HG03175 (cell line): Measurements from ENCODE around the gene TSC2.
A peak's percentile ranks its signal among the peaks of the same experiment; 100 is the strongest.
"Not testable (repeated sequence)": the region's sequence is repeated elsewhere in the genome, so short reads cannot be mapped to it uniquely, and the experiment has no call there.

Experiments used
- ATAC-seq: cut with Tn5 transposase; IDR thresholded peaks from one replicate; pipeline ENCODE4 v1.9.1; 2021; ENCODE audit warnings: mild to moderate bottlenecking, moderate library complexity; ENCODE audit not compliant: unreplicated experiment

TSC2 gene

DNA sequence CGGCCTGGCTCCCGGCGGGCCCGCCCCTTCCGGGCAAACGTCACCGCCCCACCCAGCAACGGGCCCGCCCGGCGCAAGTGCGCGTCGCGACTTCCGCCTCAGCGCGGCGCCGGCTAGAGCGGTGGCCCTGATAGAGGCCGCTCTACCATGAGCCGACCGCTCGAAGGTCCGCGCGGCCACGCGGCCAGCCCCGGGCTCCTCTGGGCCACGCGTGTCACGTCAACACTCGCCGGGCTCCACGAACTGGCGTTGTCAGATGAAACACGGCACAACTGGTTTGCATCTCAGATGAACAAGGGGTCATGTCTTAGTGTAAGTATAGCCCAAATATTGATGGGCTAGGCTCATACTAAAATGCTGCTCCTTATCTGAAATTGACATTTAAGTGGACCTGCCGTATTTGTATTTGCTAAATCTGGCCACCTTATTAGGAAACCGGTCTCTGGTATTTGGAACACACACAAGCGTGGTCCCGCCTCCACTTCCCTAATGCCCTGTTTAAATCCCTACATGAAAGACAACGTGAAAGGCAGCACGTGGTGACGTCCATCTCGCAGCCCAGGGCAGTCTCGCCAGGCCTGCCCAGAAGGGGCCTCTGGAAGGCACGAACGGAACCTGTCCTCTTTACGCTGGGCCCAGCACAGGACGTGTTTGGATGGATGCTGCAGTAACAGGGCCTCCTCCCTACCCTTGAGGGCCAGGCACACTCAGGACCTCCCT, 37.8 kb upstream of the TSC2 start, which contains the start of gene ZNF598:
TSS of gene ZNF598 (minus strand) at position 31 of the 720 bp plus-strand sequence.
- peak; percentile 85 for ATAC-seq

DNA sequence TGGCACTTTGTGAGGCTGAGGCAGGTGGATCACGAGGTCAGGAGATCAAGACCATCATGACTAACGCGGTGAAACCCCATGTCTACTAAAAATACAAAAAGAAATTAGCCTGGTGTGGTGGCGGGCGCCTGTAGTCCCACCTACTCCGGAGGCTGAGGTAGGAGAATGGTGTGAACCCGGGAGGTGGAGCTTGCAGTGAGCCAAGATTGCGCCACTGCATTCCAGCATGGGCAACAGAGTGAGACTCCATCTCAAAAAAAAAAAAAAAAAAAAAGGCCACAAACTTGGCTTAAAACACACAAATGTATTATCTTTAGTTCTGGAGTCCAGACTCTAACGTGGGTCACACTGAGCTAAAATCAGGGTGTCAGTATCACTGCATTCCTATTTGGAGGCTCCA, 36.1 kb upstream of the TSC2 start:
- not testable (repeated sequence) for ATAC-seq

DNA sequence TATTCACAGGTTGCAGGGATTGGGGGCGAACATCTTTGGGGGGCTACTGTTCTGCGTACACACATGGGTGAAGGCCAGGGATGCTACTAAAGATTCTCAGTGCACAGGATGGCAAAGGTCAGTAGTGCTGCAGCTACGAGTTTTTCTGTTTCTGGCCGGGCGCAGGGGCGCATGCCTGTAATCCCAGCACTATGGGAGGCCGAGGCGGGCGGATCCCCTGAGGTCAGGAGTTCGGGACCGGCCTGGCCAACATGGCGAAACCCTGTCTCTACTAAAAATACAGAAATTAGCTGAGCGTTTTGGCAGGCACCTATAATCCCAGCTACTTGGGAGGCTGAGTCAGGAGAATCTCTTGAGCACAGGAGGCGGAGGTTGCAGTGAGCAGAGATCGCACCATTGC, 34.3 kb upstream of the TSC2 start:
- ATAC-seq = no peak

DNA sequence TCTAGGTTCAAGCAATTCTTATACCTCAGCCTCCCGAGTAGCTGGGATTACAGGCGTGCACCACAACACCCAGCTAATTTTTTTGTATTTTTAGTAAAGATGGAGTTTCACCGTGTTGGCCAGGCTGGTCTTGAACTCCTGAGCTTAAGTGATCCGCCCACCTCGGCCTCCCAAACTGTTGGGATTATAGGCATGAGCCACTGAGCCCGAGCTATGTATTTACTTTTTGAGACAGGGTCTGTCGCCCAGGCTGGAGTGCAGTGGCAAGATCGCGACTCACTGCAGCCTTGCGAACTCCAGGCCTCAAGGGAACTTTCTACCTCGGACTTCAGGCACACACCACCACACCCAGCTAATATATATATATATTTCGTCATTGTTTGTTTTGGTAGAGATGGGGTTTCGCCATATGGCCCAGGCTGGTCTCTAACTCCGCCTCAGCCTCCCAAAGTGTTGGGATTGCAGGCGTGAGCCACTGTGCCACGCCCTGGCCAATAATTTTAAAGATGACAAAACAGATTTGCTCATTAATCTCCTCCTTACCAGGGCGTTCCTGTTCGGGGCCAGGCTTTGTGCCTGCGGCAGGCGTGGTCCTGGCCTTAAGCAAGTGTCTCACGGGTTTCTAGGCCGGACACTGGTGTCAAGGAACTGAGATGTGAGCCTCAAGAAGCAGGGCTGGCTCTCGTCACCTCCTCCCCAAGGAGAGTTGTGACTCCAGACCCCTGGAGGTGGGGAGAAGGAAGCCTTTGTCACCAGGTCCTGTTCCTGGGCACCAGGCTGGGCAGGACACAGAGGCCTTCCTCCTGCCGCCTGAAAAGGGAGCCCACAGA, 32.5 kb upstream of the TSC2 start:
- ATAC-seq = no peak

DNA sequence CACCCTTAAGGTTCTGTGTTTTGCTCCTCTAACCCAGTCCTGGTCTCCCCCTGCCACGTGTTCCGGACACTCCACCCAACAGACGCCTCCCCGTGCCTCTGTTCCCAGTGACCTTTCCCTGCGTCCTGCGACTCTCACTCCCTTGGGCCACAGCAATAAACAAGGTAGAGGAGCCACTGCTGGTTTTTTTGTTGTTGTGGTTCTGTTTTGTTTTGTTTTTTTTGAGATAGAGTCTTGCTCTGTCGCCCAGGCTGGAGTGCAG, 31.9 kb upstream of the TSC2 start:
- no peak for ATAC-seq

DNA sequence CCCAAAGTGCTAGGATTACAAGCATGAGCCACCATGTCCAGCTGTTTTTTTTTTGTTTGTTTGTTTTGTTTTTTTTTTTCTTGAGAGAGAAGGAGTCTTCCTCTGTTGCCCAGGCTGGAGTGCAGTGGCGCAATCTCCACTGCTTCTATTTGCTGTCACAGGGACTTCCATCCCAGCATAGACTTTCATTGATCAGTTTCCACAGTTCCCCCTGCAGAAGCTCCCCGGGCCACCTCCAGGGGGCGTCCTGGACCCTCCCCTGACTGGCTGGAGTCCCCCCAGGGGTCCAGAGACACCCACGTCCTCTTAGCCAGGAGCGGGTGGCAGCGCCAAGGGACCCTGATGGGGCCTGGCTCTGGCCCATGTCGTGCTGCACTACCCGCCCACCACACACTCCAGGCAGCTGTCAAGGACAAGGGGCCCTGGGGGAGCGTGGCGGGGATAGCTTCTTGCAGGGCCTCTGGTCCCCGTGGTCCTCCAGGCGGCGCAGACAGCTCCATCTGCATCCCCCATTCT, 31.3 kb upstream of the TSC2 start:
- no peak for ATAC-seq

DNA sequence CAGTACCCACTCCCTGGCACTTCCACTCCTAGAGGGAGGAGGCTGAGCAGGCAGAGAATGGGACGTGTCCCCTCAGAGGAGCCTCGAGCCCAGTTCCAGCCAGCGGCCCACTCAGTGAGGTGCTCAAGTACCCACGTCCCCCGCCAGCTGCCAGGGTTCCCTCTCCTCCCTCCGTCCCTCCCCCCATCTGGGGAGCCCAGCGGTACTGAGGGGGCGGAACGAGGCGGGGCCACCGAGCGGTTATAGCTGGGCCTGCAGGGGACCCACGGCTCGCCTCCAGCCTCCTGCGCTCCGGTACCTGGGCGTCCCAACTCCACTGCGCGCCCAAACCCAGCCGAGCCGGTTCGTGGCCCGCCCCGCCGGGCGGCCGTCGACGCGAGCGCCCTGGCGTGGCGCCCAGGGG, 28.3 kb upstream of the TSC2 start, which contains the start of gene NPW:
TSS of gene NPW (plus strand) at position 268 of the 403 bp plus-strand sequence.
- ATAC-seq = no peak

DNA sequence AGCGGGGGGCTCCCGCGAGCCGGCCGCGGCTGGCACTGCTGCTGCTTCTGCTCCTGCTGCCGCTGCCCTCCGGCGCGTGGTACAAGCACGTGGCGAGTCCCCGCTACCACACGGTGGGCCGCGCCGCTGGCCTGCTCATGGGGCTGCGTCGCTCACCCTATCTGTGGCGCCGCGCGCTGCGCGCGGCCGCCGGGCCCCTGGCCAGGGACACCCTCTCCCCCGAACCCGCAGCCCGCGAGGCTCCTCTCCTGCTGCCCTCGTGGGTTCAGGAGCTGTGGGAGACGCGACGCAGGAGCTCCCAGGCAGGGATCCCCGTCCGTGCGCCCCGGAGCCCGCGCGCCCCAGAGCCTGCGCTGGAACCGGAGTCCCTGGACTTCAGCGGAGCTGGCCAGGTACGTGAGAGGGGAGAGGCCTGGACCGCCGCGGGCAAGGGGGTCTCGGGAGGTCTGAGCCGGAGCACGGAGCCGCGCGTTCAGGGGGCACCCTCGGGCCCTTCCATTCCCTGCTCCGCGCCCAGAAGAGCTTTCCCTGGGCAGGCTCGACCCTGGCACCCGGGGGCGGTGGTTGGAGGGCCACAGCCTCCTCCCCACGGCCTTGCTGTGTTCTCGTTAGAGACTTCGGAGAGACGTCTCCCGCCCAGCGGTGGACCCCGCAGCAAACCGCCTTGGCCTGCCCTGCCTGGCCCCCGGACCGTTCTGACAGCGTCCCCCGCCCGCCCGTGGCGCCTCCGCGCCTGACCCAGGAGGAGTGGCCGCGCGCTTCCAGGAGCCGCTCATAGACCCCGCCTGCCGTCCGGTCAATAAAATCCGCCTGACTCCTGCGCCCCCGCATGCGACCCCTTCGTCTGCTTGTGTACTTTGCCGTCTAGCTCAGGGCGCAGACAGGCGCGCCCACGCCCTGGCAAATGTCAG, 27.6 kb upstream of the TSC2 start:
- no peak for ATAC-seq

DNA sequence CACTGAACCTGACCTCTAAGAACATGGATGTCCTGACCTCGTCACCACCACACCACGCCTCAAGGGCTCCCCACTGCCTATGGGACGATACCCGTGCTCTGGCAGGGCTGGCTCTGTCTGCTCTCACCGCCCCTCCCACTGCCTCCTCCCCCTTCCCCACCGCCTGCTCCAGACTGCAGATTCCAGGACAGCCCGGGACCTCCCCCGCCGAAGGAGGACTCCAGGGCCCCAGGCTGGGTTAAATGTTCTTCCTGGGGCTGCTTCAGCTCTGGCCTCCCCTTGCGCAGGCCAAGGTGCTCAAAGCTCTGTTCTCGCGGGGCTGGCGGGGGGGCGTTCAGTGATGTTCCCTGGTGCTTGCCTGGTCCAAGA, 25.1 kb upstream of the TSC2 start:
- peak; percentile 27 for ATAC-seq

DNA sequence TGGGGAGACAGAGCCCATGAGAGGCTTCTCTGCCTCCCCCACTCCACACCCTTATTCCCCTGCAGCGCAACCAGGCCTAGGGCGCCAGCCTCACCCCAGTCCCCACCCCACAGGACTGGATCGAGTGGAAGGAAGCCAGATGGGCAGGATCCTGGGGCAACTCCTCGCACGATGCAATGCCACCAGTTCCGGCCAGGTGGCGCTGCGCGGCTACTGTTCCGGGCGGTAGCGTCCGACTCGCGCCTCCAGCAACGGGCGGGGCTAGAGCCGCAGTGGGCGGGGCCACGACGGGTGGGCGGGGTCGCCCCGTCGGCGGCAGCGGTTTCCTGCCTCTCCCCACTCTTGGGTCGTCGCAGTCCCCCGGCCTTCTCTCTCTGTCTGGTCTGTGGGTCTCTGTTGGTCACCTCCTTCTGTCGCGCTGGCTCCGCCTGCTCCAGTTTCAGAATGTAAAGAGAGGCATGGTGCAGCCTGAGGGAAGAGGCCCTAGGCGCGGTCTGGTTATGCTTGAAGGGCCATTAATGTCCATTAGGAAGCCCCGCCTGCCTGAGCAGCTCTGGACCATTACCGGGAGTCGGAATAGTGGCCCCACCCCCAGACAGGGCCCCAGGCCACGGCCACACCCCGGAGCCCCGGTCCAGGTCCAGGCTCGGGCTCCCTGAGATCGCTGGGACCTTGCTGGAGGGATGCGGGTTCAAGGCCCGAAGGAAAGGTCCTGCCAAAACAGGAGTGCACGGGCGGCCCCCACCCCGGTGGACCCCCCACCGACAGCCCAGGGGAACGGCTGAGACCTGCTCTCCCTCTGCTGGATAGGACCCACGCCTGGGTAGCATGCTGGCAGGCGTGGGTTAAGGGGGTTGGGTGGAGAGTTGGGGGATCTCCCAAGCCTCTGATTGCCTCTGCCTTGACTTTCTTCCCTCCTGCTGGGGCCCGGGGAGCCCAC, 24.4 kb upstream of the TSC2 start:
- peak; percentile 79 for ATAC-seq

DNA sequence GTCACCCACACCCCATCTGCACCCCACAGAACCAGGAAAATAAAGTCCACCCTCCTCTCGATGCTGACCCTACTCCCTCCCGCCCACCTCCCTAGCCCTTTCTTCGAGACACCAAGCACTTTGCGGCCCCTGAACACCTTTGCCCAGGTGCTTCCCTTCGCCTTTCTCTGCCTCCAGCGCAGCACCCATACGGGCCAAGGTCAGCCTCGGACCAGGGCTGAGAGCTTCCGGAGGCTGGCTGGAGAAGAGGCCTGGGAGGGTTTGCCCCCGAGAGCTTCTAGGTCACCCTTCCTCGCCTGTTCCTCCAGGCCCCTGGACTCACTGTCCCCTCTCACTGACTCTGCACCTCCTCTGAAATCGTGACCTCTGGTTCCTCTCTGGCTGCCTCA, 23.8 kb upstream of the TSC2 start:
- ATAC-seq = no peak

DNA sequence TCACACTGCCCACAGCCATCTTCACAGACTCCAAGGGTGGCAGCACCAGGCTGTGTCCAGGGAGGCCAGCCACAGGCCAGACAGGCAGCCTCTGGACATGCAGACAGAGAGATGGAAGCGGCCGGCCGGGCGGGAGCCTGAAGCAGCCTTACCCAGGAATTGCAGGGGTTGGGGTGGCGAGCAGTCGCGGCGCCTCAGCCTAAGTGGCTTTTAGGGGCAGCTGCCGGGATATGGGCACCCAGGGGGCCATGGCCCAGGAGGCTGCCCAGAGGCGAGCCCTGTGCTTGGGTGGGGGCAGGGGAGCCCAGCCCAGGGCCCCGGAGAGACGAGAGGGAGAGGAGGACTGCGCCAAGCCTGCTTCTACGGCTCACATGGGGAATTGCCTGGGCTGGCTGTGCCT, 22.5 kb upstream of the TSC2 start:
- no peak for ATAC-seq

DNA sequence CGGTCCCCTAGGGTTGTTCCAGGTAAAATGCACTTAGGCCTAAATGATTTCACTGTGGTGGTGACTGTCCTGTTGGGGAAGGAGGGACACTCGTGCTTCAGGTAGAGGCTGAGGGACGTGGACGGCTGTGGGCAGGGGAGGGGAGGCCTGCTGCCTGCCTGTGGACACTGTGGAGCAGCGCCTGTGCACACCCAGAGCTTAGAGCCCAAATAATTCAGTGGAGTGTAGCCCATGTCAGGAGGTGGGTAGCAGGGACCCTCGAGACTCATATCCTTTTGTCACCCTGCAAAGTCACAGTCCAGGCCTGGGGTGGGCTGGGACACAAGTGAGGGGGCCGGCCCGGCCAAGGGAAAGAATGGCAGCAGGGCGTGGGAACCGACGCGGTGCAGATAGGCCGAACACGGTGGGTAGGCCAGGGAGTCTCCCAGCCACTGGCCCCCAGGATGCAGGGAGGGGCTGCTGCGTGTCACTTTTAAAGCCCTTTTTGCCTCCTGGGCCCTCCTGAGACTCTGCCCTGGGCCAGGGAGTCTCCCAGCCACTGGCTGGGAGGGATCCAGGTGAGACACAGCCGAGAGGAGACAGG, 21.8 kb upstream of the TSC2 start:
- no peak for ATAC-seq

DNA sequence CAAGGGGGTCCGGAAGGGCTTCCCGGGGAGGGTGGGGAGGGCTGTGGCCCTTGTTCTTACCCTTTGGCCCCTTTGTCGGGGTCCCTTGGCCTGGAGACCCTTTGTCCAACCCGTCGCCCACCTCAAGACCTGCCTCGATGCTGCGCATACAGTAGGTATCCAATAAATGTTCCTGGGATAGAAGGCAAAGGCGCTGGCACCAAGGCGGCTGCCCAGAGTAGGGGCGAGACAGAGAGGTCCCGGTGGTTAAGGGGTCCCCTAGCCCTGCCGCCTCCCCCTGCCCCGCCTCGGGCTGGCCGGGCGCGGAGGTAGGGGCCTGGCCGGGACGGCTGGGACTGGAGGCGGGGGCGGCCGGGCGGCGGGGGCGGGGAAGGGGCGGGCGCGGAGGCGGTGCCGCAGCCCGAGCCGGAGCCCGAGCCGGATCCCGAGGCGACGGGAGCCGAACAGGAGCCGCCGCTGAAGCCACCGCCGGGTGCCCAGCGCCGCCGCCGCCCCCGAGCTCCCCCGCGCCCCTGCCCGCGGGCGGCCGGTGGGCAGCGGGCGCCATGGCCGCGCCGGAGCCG, 21.2 kb upstream of the TSC2 start, which contains the start of gene NHERF2:
TSS of gene NHERF2 (plus strand) at position 442 of the 563 bp plus-strand sequence. CDS start at position 546, 104 bp downstream.
- no peak for ATAC-seq

DNA sequence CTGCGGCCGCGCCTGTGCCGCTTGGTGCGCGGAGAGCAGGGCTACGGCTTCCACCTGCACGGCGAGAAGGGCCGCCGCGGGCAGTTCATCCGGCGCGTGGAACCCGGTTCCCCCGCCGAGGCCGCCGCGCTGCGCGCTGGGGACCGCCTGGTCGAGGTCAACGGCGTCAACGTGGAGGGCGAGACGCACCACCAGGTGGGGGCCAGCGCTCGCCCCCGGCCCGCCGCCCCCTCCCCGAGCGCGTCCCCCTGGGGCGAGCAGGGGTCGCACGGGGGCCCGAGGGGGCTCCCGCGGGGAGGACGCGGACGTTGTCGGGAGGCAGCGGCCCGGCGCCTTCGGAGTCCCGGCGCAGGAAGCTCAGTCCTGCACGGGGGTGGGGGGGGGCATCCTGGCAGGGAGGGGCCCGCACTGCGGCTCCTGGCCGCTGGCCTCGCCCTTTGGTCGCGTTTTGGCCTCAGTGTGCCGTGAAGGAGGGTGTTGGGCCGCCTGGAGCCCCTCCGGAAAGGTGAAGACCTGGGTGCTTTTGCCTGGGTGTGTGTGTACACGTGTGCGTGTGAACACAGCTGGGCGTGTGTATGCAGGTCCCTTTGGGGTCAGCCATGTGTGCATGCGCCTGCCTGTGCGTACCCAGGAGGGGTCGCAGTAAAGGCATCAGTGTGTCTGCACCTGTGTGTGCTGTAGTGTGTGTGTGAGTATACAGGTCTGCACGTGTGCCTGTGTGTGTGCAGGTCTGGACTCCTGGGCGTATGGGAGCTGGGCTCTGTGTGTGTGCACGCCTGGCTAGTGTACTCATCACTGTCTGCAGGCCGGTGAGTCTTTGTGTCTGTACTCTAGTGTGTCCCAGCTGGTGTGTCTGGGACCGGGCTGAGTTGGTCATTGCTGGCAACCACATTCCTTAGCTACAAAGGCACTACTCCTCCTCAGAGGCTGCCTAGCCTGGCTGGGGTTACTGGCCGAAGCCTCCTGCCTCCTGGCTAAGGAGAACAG, 20.5 kb upstream of the TSC2 start:
- no peak for ATAC-seq

DNA sequence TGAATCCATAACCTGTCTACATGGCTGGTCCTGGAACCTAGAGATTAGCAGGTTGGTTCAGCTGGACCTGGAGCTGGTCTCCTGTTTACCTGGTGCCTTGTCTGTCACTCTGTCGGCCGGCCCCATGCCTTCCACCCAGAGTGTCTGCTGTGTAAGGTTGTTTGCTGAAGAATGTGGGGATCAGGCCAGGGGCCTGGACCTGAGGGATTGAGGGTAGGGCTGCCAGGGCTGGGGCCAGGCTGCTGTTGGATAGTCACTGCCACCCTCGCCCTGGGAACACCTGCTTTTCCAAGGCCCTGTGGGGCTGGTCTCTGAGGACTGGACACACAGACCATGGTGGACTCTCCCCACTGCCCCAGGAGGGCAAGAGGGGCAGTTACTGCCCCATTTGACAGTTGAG, 19.6 kb upstream of the TSC2 start:
- ATAC-seq = no peak

DNA sequence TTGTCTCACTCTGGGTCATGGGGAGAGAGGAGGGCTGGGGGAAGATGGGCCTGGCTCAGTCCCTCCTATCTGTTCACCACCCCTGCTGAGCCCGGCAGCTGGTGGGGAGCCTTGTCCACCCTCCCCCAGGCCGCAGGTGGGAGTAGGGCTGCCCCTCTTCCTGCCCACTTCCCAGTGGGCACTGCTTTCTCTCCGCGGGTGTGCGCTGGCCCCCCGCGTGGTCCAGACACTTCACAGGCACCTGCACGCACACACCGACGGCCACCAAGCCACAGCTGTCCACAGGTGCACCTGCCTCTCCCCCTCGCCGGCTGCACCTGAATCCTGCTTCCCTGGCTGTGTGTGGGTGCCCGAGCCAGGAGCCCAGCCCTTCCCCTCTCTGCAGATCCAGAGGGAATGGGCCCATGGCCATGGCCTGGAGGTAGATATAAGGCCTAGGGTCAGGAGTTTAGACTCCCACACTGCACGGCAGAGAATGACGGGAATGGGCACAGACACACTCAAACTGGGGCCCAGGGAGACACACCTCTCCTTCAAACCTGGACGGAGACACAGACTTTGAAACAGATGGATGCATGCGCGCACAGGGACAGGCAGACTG, 19.1 kb upstream of the TSC2 start:
- no peak for ATAC-seq

DNA sequence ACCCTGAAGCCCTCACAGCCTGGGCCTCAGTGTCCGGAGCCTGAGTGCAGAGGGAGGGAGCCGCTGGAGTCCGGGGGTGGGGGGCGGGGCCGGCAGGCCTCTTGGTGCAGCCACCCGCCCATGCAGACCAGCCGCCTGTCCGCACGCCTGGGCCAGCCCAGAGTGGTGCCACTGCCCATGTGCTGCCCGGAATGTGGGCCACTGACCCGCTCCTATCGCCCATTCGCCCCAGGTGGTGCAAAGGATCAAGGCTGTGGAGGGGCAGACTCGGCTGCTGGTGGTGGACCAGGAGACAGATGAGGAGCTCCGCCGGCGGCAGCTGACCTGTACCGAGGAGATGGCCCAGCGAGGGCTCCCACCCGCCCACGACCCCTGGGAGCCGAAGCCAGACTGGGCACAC, 18.4 kb upstream of the TSC2 start:
- ATAC-seq = no peak
